Caco-2 (cell line): Measurements from ENCODE around the gene ACAD10. TPM values are rescaled to one million over a fixed set of nuclear protein-coding genes. Genes with fewer than 3 reads are reported as not detected.

Experiments used
- BruUV-seq: library from RNA; stranded (reverse); fragments of 400-500 nt; replicated peaks from 2 replicates; lab custom pipeline; 2021; lab: Mats Ljungman, UMichigan
- CTCF ChIA-PET: fragments of 300-600 bp; sonication (Branson Sonifier 250); formaldehyde crosslinking; loops from one replicate; lab custom pipeline; 2022; ENCODE audit warnings: antibody characterized with exemption; lab: Charles Lee
- POLR2A ChIA-PET: fragments of 300-600 bp; sonication (Branson Sonifier 250); formaldehyde crosslinking; loops from one replicate; lab custom pipeline; 2022; ENCODE audit warnings: antibody characterized with exemption; lab: Charles Lee
- DNase-seq, 2 experiments: peaks; one replicate each; pipeline versions ENCODE4 v3.0.0 to v3.0.0-alpha.2; 2020 to 2022
- H3K27me3 ChIP-seq: replicated peaks from 2 replicates; pipeline ENCODE4 v1.6.0; 2011; ENCODE audit warnings: low read length; ENCODE audit not compliant: control insufficient read depth, insufficient read depth
- H3K36me3 ChIP-seq: 2 replicates; pipeline ENCODE4 v1.5.1; 2011; ENCODE audit warnings: low read length; ENCODE audit not compliant: control insufficient read depth, insufficient read depth
- H3K4me1 ChIP-seq: fragments of 250-450 bp; sonication (Bioruptor Pico); 2 replicates; pipeline ENCODE4 v1.5.1; 2020; ENCODE audit warnings: mild to moderate bottlenecking
- H3K4me3 ChIP-seq: 2 replicates; pipeline ENCODE4 v1.5.1; 2011; ENCODE audit warnings: low read depth, mild to moderate bottlenecking, control low read depth, low read length
- H3K9me3 ChIP-seq: fragments of 250-450 bp; sonication (Bioruptor Pico); 2 replicates; pipeline ENCODE4 v1.5.1; 2020; ENCODE audit warnings: mild to moderate bottlenecking, moderate library complexity
- H3K27ac Mint-ChIP-seq: one replicate; pipeline ENCODE4 v1.8.0; 2022; ENCODE audit warnings: mixed read lengths; ENCODE audit not compliant: unreplicated experiment
- H3K27me3 Mint-ChIP-seq: one replicate; pipeline ENCODE4 v1.8.0; 2022; ENCODE audit warnings: mixed read lengths; ENCODE audit not compliant: insufficient read depth, unreplicated experiment
- H3K36me3 Mint-ChIP-seq: one replicate; pipeline ENCODE4 v1.8.0; 2022; ENCODE audit warnings: mild to moderate bottlenecking, mixed read lengths; ENCODE audit not compliant: insufficient read depth, unreplicated experiment
- H3K4me1 Mint-ChIP-seq: one replicate; pipeline ENCODE4 v1.8.0; 2022; ENCODE audit warnings: low read depth, mixed read lengths; ENCODE audit not compliant: unreplicated experiment
- H3K4me3 Mint-ChIP-seq: one replicate; pipeline ENCODE4 v1.8.0; 2022; ENCODE audit warnings: mild to moderate bottlenecking, moderate library complexity, mixed read lengths; ENCODE audit not compliant: unreplicated experiment
- H3K9me3 Mint-ChIP-seq: one replicate; pipeline ENCODE4 v1.8.0; 2022; ENCODE audit warnings: mixed read lengths; ENCODE audit not compliant: unreplicated experiment
- intact Hi-C: fragments of 100-400 bp; cut with micrococcal nuclease; formaldehyde crosslinking; loops from one replicate; pipeline ENCODE4 v1.10.0; 2022; ENCODE audit not compliant: unreplicated experiment
- total RNA-seq: library from RNA; stranded (reverse); gene quantifications from 2 replicates; pipeline ENCODE4 v1.2.3, GENCODE V29; 2022
- TF ChIP-seq, protein P1 (sequence below), 2 experiments: fragments of 200-600 bp in 1 of 2; IDR thresholded peaks; 1 replicate in 1 of 2; 2 replicates in 1 of 2; pipeline versions ENCODE4 v1.5.1 to v1.8.0; 2011 to 2022; ENCODE audit warnings: antibody characterized with exemption in 1 of 2, control low read depth in 1 of 2, inconsistent platforms in 1 of 2, low read depth in 1 of 2, low read length in 1 of 2, mild to moderate bottlenecking in 1 of 2, moderate library complexity in 1 of 2; ENCODE audit not compliant: insufficient read depth in 1 of 2, severe bottlenecking in 1 of 2, unreplicated experiment in 1 of 2

The ACAD10 gene
- total RNA-seq, 1 experiment from 2014 or later: 19.0 TPM

DNA sequence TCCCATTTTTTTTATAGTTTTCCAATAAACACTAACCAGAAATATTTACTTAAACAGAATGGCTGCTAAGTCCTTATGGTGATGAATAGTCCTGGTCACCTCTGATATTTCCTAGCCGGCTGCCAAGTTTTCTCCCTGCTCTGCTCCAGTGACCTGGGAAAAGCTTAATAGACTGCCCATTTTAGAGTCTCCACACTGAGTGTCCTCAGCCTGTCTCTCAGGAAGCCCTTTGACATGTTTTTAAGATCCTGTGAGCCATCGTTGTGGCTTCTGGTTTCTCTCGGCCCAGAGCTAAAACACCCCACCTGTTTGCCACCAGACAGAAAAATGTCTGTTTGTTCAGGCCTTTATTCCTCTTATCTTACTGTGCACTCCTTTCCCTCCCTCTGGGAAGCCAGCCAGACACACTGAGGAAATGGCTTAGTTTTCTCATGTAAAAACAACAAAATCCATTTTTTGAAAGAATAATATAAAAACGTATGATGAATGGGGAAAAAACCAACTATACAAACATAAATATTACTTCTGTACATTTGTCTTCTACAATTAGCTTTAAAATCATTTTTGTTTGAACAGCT, 55.5 kb downstream of the ACAD10 start:
- Mint-ChIP-seq H3K9me3 (no peaks in the 10 kb centered on the region), H3K4me1 (peaks cover 10% of the 10 kb centered on the region), H3K4me3 (no peak overlapping the region), H3K27me3 (no peaks in the 10 kb centered on the region), H3K36me3 (peaks cover 12% of the 10 kb centered on the region), H3K27ac (peak overlapping the region; percentile 31)
- H3K9me3 ChIP-seq: no peaks in the 10 kb centered on the region
- H3K27me3 ChIP-seq: no peaks in the 10 kb centered on the region
- CTCF ChIA-PET: no interaction called here
- H3K36me3 ChIP-seq: 0 out of 2 replicates have a peak, but pooled peaks cover 2% of the 10 kb centered on the region
- H3K4me3 ChIP-seq: no peak overlapping the region
- POLR2A ChIA-PET: interaction anchor here (0.7 to 1.2 kb wide), 2 partner anchors 56 to 205 kb away, joined by 4 to 7 read pairs; partner anchors contain the start of genes ACAD10 and BRAP
- 0 out of 2 replicates have a peak, but pooled peaks cover 3% of the 10 kb centered on the region for H3K4me1 ChIP-seq
- intact Hi-C loops: loop anchor here (2.0 kb wide), 1 partner anchor 55 kb away; the partner anchor contains the start of gene ACAD10
- TF ChIP-seq, protein P1, sequence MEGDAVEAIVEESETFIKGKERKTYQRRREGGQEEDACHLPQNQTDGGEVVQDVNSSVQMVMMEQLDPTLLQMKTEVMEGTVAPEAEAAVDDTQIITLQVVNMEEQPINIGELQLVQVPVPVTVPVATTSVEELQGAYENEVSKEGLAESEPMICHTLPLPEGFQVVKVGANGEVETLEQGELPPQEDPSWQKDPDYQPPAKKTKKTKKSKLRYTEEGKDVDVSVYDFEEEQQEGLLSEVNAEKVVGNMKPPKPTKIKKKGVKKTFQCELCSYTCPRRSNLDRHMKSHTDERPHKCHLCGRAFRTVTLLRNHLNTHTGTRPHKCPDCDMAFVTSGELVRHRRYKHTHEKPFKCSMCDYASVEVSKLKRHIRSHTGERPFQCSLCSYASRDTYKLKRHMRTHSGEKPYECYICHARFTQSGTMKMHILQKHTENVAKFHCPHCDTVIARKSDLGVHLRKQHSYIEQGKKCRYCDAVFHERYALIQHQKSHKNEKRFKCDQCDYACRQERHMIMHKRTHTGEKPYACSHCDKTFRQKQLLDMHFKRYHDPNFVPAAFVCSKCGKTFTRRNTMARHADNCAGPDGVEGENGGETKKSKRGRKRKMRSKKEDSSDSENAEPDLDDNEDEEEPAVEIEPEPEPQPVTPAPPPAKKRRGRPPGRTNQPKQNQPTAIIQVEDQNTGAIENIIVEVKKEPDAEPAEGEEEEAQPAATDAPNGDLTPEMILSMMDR (IDR thresholded peaks at IDR 0.05; ENCODE audit: insufficient read depth in 1 of 2, low read depth in 1 of 2, low read length in 1 of 2, severe bottlenecking in 1 of 2, unreplicated experiment in 1 of 2): no peak
- no TSS peak for BruUV-seq
- DNase-seq: no peak

GRCh38 chr12:111745211-111745610, 59.4 kb downstream of the ACAD10 start:
- no peak for DNase-seq
- CTCF ChIA-PET: interaction anchor here (0.5 to 1.5 kb wide), 4 partner anchors 9 to 68 kb away, joined by 3 to 7 read pairs (median 4); no protein-coding TSS in a partner anchor
- TF ChIP-seq, protein P1 (IDR thresholded peaks at IDR 0.05; ENCODE audit: insufficient read depth in 1 of 2, low read depth in 1 of 2, low read length in 1 of 2, severe bottlenecking in 1 of 2, unreplicated experiment in 1 of 2): no peak
- Mint-ChIP-seq H3K27ac (no peak overlapping the region), H3K4me3 (no peak overlapping the region), H3K36me3 (peaks cover 12% of the 10 kb centered on the region), H3K27me3 (no peaks in the 10 kb centered on the region), H3K9me3 (no peaks in the 10 kb centered on the region), H3K4me1 (peaks cover 10% of the 10 kb centered on the region)
- Histone ChIP-seq H3K9me3 (no peaks in the 10 kb centered on the region), H3K4me1 (0 out of 2 replicates have a peak, but pooled peaks cover 3% of the 10 kb centered on the region), H3K4me3 (no peak overlapping the region), H3K27me3 (no peaks in the 10 kb centered on the region), H3K36me3 (0 out of 2 replicates have a peak, but pooled peaks cover 2% of the 10 kb centered on the region)
- BruUV-seq: no TSS peak
- POLR2A ChIA-PET: no interaction called here
- intact Hi-C loops: no loop called here

- Mint-ChIP-seq H3K4me3 (no peak overlapping the region), H3K36me3 (peaks cover 12% of the 10 kb centered on the region), H3K9me3 (no peaks in the 10 kb centered on the region), H3K4me1 (no peaks in the 10 kb centered on the region), H3K27ac (no peak overlapping the region), H3K27me3 (no peaks in the 10 kb centered on the region)
- intact Hi-C loops: no loop called here
- ChIA-PET POLR2A (no interaction called here), CTCF (no interaction called here)
- no peaks in the 10 kb centered on the region for H3K27me3 ChIP-seq
- H3K4me3 ChIP-seq: no peak overlapping the region
- TF ChIP-seq, protein P1 (IDR thresholded peaks at IDR 0.05; ENCODE audit: insufficient read depth in 1 of 2, low read depth in 1 of 2, low read length in 1 of 2, severe bottlenecking in 1 of 2, unreplicated experiment in 1 of 2): no peak
- DNase-seq: no peak
- 0 out of 2 replicates have a peak, but pooled peaks cover 2% of the 10 kb centered on the region for H3K36me3 ChIP-seq
- BruUV-seq: no TSS peak
- no peaks in the 10 kb centered on the region for H3K9me3 ChIP-seq
- no peaks in the 10 kb centered on the region for H3K4me1 ChIP-seq
Observed at GRCh38 chr12:111747333-111747732, 61.5 kb downstream of the ACAD10 start.
